Sciatic nerve (tissue), 2 donors: ENCODE data around the gene FBXW8. TPM values are rescaled to one million over a fixed set of nuclear protein-coding genes. Genes with fewer than 3 reads are reported as not detected.
"Not testable (repeated sequence)": the region's sequence is repeated elsewhere in the genome, so short reads cannot be mapped to it uniquely, and the experiment has no call there.

Experiments used
- ATAC-seq: fragments of 200-7000 bp; cut with Tn5 transposase; one replicate; pipeline ENCODE4 v1.9.1; 2020; ENCODE audit warnings: mild to moderate bottlenecking, moderate library complexity
- DNase-seq: peaks from one replicate; pipeline ENCODE4 v3.0.0-alpha.2; 2020; ENCODE audit warnings: low spot score
- intact Hi-C: fragments of 100-400 bp; cut with DNase I; formaldehyde crosslinking; loops from one replicate; pipeline ENCODE4 v1.14.2; 2022
- total RNA-seq: library from RNA; stranded (reverse); fragmentation: NEBNext Ultra II Directional; extraction: Animal tissue kit (Norgen Biotek cat#: 25700); gene quantifications from one replicate; pipeline ENCODE4 v1.2.1, GENCODE V29; 2021
- donor health status: DM: no; HTN: no; CAD: no.
- donor health status: DM: no; HTN: no; CAD: no.

FBXW8 gene
- total RNA-seq, 1 donor from 2014 or later = 12.9 TPM

GRCh38 chr12:117042171-117042842 is 131.6 kb downstream of the FBXW8 start:
- intact Hi-C loops = no loop called here
- DNase-seq (no peak), ATAC-seq (no peak)

GRCh38 chr12:117042862-117043261 is 132.1 kb downstream of the FBXW8 start:
- no peak for DNase-seq
- intact Hi-C loops = no loop called here
- ATAC-seq = no peak

- intact Hi-C loops = no loop called here
- no peak for DNase-seq
- ATAC-seq = no peak
Observed at GRCh38 chr12:117044311-117044710, 133.6 kb downstream of the FBXW8 start.

GRCh38 chr12:117044790-117045159 is 134.0 kb downstream of the FBXW8 start:
- intact Hi-C loops = no loop called here
- ATAC-seq = peak; percentile 24
- no peak for DNase-seq

DNA sequence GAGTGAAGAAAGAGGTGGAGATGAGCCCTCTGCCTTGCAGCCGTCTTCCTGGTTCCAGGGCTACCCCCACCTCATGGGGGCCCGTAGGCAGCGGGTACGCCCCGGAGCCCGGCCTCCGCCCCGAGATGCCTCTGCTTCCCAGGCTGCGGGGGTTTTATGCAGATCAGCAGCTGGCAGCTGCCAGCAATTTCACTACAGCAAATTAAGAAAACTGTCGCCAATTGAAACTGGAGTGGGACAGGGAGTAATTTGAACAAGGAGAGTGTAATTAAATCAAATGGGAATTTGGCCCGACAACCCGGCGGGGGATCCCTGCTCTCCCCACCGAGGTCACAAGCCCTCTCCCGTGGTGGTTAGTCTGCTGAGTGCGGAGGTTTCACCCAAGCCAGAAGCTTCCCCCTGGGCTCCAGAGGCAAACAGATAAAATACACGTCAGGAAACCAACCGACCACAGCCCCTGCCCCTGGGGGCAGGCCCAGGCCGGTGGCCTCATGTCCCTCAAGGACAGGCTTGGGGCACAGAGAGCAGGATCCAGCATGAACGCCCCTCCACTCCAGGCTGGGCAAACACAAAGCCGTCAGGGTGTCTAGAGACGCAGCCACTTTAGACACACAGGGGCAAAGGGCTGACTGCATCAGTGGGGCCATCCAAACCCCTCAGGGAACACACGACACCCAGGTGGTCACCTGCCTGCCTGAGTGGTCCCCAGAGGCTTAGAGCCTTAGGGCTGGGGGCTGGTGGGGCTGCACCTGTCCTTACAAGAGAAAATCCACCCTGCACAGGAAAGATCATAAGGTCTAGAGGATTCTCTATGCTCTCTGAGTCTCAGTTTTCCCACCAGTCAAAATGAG is 134.6 kb downstream of the FBXW8 start:
- peak; percentile 59 for ATAC-seq
- DNase-seq = no peak
- intact Hi-C loops = no loop called here

- intact Hi-C loops = no loop called here
- ATAC-seq (no peak), DNase-seq (no peak)
Observed at GRCh38 chr12:117046011-117046369, 135.2 kb downstream of the FBXW8 start.

GRCh38 chr12:117046425-117046824 is 135.7 kb downstream of the FBXW8 start:
- intact Hi-C loops = no loop called here
- no peak for DNase-seq
- ATAC-seq = no peak

GRCh38 chr12:117046861-117047530 is 136.2 kb downstream of the FBXW8 start:
- intact Hi-C loops = no loop called here
- DNase-seq = no peak
- no peak for ATAC-seq

GRCh38 chr12:117047810-117048584 is 137.2 kb downstream of the FBXW8 start:
- peak; percentile 9 for ATAC-seq

DNA sequence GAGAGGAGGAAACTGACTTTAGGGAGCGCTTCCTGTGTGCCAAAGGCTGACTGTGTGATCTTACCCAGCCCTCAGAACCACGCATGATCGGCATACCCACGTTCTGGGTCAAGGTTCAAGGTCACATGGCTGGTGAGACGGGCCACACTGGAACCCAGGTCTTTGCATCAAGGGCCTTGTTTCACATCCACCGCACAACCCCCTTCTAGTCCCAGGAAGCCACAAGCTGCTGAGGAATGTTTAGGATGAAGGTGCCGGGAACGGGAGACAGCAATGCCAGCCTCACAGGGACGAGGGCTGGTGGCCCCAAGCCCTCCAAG is 137.8 kb downstream of the FBXW8 start:
- intact Hi-C loops = no loop called here
- DNase-seq = no peak
- ATAC-seq = no peak

More at GRCh38 chr12:117047810-117048584, 137.2 kb downstream of the FBXW8 start:
- DNase-seq = no peak
- intact Hi-C loops = no loop called here

DNA sequence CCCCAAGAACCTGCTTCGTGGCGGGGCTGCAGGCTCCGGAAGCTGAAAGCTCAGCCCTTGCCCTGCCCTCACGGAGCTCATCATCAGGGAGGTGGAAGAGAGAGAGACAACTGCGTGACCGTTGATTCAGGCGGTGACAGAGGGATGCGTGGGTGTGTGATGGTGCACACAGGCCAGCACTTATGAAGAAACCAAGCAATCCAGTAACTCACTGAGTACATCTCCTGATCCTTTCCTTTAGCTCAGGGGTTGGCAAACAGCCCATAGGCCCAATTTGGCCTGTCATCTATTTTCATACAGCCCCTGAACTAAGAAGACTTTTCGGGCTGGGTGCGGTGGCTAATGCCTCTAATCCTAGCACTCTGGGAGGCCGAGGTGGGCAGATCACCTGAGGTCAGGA is 138.5 kb downstream of the FBXW8 start:
- no peak for ATAC-seq
- no peak for DNase-seq
- intact Hi-C loops = no loop called here

- ATAC-seq (no peak), DNase-seq (no peak)
- intact Hi-C loops = no loop called here
Observed at GRCh38 chr12:117050060-117050459, 139.3 kb downstream of the FBXW8 start.

- DNase-seq = no peak
- no peak for ATAC-seq
- intact Hi-C loops = no loop called here
Observed at GRCh38 chr12:117051380-117051779, 140.6 kb downstream of the FBXW8 start.

- intact Hi-C loops = no loop called here
- DNase-seq (no peak), ATAC-seq (no peak)
Observed at GRCh38 chr12:117052386-117053049, 141.8 kb downstream of the FBXW8 start.

DNA sequence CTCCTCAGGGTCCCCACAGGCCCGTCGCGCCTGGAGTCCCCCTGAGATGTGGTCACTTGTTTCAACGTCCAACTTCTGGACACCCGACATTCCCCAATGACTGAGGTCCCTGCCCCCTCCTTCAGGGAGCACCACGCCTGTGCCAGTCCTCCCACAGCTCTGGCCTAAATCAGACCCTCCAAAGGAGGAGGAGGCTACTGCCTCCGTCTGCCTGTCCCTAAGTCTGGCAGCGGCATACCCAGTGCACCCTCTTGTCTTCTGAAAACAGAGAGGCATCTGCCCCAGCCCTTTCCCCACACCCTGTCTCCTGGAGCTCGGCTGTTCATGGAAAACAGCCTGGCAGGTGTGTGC is 142.3 kb downstream of the FBXW8 start:
- intact Hi-C loops = no loop called here
- ATAC-seq (no peak), DNase-seq (no peak)

GRCh38 chr12:117053597-117054201 is 142.9 kb downstream of the FBXW8 start:
- ATAC-seq (no peak), DNase-seq (no peak)
- intact Hi-C loops = no loop called here

- DNase-seq = no peak
- no peak for ATAC-seq
- intact Hi-C loops = no loop called here
Observed at GRCh38 chr12:117054279-117054678, 143.5 kb downstream of the FBXW8 start.

DNA sequence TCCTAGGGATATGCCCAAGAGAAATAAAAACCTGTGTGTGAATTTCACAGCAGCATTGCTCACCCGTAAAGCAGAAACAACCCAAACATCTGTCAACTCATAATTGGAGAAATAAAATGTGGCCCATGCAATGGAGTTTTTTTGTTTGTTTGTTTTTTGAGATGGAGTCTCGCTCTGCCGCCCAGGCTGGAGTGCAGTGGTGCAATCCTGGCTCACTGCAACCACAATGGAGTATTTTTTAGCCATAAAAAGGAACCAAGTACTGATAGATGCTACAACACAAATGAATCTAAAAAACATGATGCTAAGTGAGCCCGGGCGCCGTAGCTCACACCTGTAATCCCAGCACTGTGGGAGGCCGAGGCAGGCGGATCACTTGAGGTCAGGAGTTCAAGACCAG is 146.9 kb downstream of the FBXW8 start:
- intact Hi-C loops, DNase-seq, ATAC-seq: not testable (repeated sequence)
